MM.1S (cell line): ENCODE data around the gene GCSAM.

Experiments used
- EZH2 ChIP-seq: fragments of 300-600 bp; sonication (generic); optimal IDR thresholded peaks from 2 replicates; pipeline ENCODE3; 2017; ENCODE audit warnings: low read depth, mild to moderate bottlenecking, antibody characterized with exemption, low read length, mixed read lengths
- EZH2phosphoT487 ChIP-seq: fragments of 300-600 bp; sonication (generic); IDR thresholded peaks from 2 replicates; pipeline ENCODE4 v1.6.1; 2018; ENCODE audit warnings: antibody characterized with exemption, low read length
- TF ChIP-seq, protein P1 (sequence below): fragments of 300-600 bp; sonication (generic); IDR thresholded peaks from 2 replicates; pipeline ENCODE4 v1.5.1; 2016; ENCODE audit warnings: antibody characterized with exemption, low read length, mixed read lengths

DNA sequence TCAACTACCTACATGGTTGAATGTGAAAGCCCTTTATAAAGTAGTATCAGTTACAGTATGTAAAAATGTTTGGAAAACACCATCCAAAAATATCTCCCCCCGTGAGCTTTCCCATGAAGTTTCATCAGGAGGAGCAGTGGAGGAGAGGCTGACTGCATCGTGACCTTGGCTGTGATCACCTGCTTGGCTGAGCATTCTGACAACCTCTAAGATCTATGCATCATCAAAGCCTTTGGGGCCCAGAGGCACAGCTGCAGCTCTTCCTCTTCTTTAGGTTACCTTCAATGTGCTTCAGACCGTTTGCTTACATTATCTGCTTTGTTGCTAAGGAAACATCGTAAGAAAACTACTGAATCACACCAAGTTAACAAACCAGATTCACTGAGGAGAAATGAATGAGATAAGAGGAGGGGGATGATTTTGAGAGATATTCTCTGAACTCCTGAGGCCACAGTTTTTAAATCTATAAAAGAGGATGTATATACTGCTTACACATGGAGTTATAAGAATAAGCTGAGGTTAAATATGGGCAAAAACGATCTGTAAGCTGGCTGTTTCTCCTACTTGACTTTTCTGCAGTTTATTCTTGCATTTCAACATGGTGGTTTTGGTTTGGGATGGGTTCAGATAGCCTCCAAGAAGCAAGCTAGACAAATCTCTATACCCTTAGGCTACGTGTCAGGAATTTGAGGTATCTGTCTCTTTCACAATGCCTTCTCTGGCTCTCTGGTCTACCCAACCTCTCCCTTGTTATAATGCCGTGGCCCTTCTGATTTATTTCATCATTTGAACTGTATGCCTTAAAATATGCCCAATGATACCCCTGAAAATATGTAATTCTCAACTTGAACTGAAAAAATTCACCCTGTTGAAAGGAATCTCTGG is 4.0 kb downstream of the GCSAM start:
- TF ChIP-seq, protein P1, sequence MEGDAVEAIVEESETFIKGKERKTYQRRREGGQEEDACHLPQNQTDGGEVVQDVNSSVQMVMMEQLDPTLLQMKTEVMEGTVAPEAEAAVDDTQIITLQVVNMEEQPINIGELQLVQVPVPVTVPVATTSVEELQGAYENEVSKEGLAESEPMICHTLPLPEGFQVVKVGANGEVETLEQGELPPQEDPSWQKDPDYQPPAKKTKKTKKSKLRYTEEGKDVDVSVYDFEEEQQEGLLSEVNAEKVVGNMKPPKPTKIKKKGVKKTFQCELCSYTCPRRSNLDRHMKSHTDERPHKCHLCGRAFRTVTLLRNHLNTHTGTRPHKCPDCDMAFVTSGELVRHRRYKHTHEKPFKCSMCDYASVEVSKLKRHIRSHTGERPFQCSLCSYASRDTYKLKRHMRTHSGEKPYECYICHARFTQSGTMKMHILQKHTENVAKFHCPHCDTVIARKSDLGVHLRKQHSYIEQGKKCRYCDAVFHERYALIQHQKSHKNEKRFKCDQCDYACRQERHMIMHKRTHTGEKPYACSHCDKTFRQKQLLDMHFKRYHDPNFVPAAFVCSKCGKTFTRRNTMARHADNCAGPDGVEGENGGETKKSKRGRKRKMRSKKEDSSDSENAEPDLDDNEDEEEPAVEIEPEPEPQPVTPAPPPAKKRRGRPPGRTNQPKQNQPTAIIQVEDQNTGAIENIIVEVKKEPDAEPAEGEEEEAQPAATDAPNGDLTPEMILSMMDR: no peak
- TF ChIP-seq EZH2 (no peak), EZH2phosphoT487 (no peak)
